Gastroesophageal sphincter (tissue), 4 donors: ENCODE measurements around the gene GJA8. TPM values are rescaled to one million over a fixed set of nuclear protein-coding genes. Genes with fewer than 3 reads are reported as not detected.

Source experiments
- ATAC-seq: fragments of 150-250 bp; one replicate; pipeline ENCODE4 v1.9.1; 2016; ENCODE audit warnings: mild to moderate bottlenecking, moderate library complexity
- H3K27ac ChIP-seq, 4 donors: fragments of 200-600 bp; sonication (generic) in 3 of 4; 1 replicate in 3 of 4; 2 replicates in 1 of 4; pipeline ENCODE4 v1.5.1; 2016 to 2019
- H3K27me3 ChIP-seq: fragments of 200-600 bp; sonication (generic); one replicate; pipeline ENCODE4 v1.5.1; 2019
- H3K36me3 ChIP-seq, 2 donors: fragments of 200-600 bp; sonication (generic); one replicate each; pipeline ENCODE4 v1.5.1; 2019; ENCODE audit warnings: control low read depth in 1 of 2
- H3K4me1 ChIP-seq, 3 donors: fragments of 200-600 bp; sonication (generic); 1 replicate in 2 of 3; 2 replicates in 1 of 3; pipeline ENCODE4 v1.5.1; 2016 to 2019; ENCODE audit warnings: control low read depth in 2 of 3
- H3K4me3 ChIP-seq, 2 donors: fragments of 200-600 bp; sonication (generic); one replicate each; pipeline ENCODE4 v1.5.1; 2019; ENCODE audit warnings: mild to moderate bottlenecking in 1 of 2, moderate library complexity in 1 of 2
- H3K9me3 ChIP-seq, 3 donors: fragments of 200-600 bp; sonication (generic); one replicate each; pipeline ENCODE4 v1.5.1; 2017 to 2019; ENCODE audit warnings: control low read depth in 2 of 3
- EP300 ChIP-seq: sonication (generic); formaldehyde crosslinking; IDR thresholded peaks from one replicate; pipeline ENCODE4 v1.6.1; 2017; ENCODE audit warnings: antibody characterized with exemption, mild to moderate bottlenecking
- POLR2A ChIP-seq, 2 donors: fragments of 450-650 bp; IDR thresholded peaks; one replicate each; pipeline ENCODE4 v1.6.1; 2017; ENCODE audit warnings: antibody characterized with exemption in 2 of 2, mild to moderate bottlenecking in 2 of 2, moderate library complexity in 1 of 2
- POLR2AphosphoS5 ChIP-seq: sonication (generic); formaldehyde crosslinking; IDR thresholded peaks from one replicate; pipeline ENCODE4 v1.6.1; 2017; ENCODE audit warnings: antibody characterized with exemption
- WGBS, 2 donors: methylation state at CpG; one replicate each; pipeline ENCODE4 v1.1.5; 2018; ENCODE audit warnings: low coverage in 1 of 2; 5-methylcytosine and 5-hydroxymethylcytosine counted together
- total RNA-seq, 4 donors: library from RNA; depleted of rRNA; stranded (reverse); fragments of >200 nt; gene quantifications; one replicate each; pipeline ENCODE4 v1.1.0, GENCODE V29; 2016
- TF ChIP-seq, protein P1 (sequence below), 4 experiments: fragments of 200-600 bp in 2 of 4; fragments of 450-650 bp in 2 of 4; sonication (generic) in 1 of 4; IDR thresholded peaks; one replicate each; pipeline ENCODE4 v1.5.1; 2017 to 2019; ENCODE audit warnings: antibody characterized with exemption in 4 of 4, mild to moderate bottlenecking in 2 of 4, moderate library complexity in 2 of 4

The GJA8 gene
- total RNA-seq, 4 donors from 2014 or later = not detected

DNA sequence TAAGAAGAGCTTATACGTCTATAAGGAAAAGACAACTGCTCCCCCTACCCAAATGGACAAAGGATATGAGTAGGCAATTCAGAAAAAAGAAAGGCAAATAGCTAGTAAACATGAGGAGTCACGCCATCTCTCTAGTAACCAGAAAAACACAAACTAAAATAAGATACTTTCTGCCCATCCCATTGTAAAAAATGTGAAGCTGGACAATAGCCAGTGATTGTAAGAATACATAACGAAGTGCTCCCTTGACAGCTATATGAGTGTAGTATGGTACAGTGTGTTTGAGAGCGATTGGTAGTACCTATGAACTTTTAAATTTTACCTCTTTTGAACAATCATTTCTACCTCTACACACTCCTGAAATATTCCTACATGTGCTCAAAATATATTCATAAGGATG, 7.5 kb upstream of the GJA8 start:
- no peak overlapping the region for H3K27ac ChIP-seq
- no peak overlapping the region for H3K4me3 ChIP-seq
- H3K36me3 ChIP-seq = no peaks in the 10 kb centered on the region
- ATAC-seq = no peak
- no peaks in the 10 kb centered on the region for H3K9me3 ChIP-seq
- TF ChIP-seq POLR2AphosphoS5 (no peak), EP300 (no peak), POLR2A (IDR thresholded peaks at IDR 0.05) (no peak)
- TF ChIP-seq, protein P1, sequence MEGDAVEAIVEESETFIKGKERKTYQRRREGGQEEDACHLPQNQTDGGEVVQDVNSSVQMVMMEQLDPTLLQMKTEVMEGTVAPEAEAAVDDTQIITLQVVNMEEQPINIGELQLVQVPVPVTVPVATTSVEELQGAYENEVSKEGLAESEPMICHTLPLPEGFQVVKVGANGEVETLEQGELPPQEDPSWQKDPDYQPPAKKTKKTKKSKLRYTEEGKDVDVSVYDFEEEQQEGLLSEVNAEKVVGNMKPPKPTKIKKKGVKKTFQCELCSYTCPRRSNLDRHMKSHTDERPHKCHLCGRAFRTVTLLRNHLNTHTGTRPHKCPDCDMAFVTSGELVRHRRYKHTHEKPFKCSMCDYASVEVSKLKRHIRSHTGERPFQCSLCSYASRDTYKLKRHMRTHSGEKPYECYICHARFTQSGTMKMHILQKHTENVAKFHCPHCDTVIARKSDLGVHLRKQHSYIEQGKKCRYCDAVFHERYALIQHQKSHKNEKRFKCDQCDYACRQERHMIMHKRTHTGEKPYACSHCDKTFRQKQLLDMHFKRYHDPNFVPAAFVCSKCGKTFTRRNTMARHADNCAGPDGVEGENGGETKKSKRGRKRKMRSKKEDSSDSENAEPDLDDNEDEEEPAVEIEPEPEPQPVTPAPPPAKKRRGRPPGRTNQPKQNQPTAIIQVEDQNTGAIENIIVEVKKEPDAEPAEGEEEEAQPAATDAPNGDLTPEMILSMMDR (IDR thresholded peaks at IDR 0.05) = no peak
- 47 to 51% methylated on average over 4 of the region's 4 CpGs for WGBS, 2 donors
- H3K27me3 ChIP-seq = peaks cover 9% of the 10 kb centered on the region
- H3K4me1 ChIP-seq = peaks cover 0 to 12% (median 4%) of the 10 kb centered on the region in 3 donors

- Histone ChIP-seq H3K27ac (no peak overlapping the region), H3K27me3 (peaks cover 8% of the 10 kb centered on the region), H3K4me3 (no peak overlapping the region), H3K36me3 (no peaks in the 10 kb centered on the region), H3K9me3 (no peaks in the 10 kb centered on the region), H3K4me1 (peaks cover 0 to 9% (median 0%) of the 10 kb centered on the region in 3 donors)
- TF ChIP-seq, protein P1 (IDR thresholded peaks at IDR 0.05) = no peak
- TF ChIP-seq EP300 (no peak), POLR2AphosphoS5 (no peak), POLR2A (IDR thresholded peaks at IDR 0.05) (no peak)
- 48 to 50% methylated on average over 4 to 6 of the region's 8 CpGs for WGBS, 2 donors
- no peak for ATAC-seq
These were observed 5.4 kb upstream of the GJA8 start for GRCh38 chr1:147897029-147897752.

- H3K9me3 ChIP-seq = no peaks in the 10 kb centered on the region
These were observed 4.8 kb upstream of the GJA8 start for GRCh38 chr1:147897789-147898188.

GRCh38 chr1:147904726-147905125, 2.1 kb downstream of the GJA8 start:
- TF ChIP-seq POLR2AphosphoS5 = no peak
- TF ChIP-seq, protein P1 (IDR thresholded peaks at IDR 0.05) = no peak
- TF ChIP-seq EP300 = no peak
- no peak for TF ChIP-seq POLR2A (IDR thresholded peaks at IDR 0.05)
- no peak for ATAC-seq
- 66 to 76% methylated on average over 3 of the region's 3 CpGs for WGBS, 2 donors
- Histone ChIP-seq H3K4me1 (no peaks in the 10 kb centered on the region), H3K4me3 (no peak overlapping the region), H3K27ac (no peak overlapping the region), H3K27me3 (peaks cover 8% of the 10 kb centered on the region), H3K9me3 (no peaks in the 10 kb centered on the region), H3K36me3 (no peaks in the 10 kb centered on the region)

More at GRCh38 chr1:147897789-147898188, 4.8 kb upstream of the GJA8 start:
- Histone ChIP-seq H3K4me1 (peaks cover 0 to 4% (median 0%) of the 10 kb centered on the region in 3 donors), H3K27me3 (peaks cover 8% of the 10 kb centered on the region), H3K27ac (no peak overlapping the region), H3K36me3 (no peaks in the 10 kb centered on the region), H3K4me3 (no peak overlapping the region)
- TF ChIP-seq POLR2A (IDR thresholded peaks at IDR 0.05) = no peak
- TF ChIP-seq POLR2AphosphoS5 = no peak
- TF ChIP-seq, protein P1 (IDR thresholded peaks at IDR 0.05) = no peak
- ATAC-seq = no peak
- 80 to 92% methylated on average over 2 to 3 of the region's 4 CpGs for WGBS, 2 donors
